CD4-positive, alpha-beta memory T cell (primary cell): Measurements from ENCODE around the gene VRK3. TPM values are rescaled to one million over a fixed set of nuclear protein-coding genes. Genes with fewer than 3 reads are reported as not detected.
A peak's percentile ranks its signal among the peaks of the same experiment; 100 is the strongest.

Source experiments
- CTCF ChIA-PET: fragments of 350-600 bp; sonication (Branson Sonifier 250); formaldehyde crosslinking; loops from one replicate; lab custom pipeline; 2021; ENCODE audit warnings: inconsistent platforms; ENCODE audit not compliant: partially characterized antibody; lab: Charles Lee
- POLR2A ChIA-PET: fragments of 350-600 bp; sonication (Branson Sonifier 250); formaldehyde crosslinking; loops from one replicate; lab custom pipeline; 2021; ENCODE audit not compliant: partially characterized antibody; lab: Charles Lee
- DNase-seq, 5 donors: peaks; one replicate each; pipeline versions ENCODE4 v3.0.0 to v3.0.0-alpha.2; 2020 to 2022; ENCODE audit warnings: mixed read lengths in 1 of 5
- H3K27ac ChIP-seq: one replicate; pipeline ENCODE4 v1.7.0; 2013; ENCODE audit warnings: low read depth, low read length
- H3K27me3 ChIP-seq: 2 replicates; pipeline ENCODE4 v1.7.0; 2013; ENCODE audit warnings: mild to moderate bottlenecking, low read length, moderate library complexity; ENCODE audit not compliant: insufficient read depth
- H3K36me3 ChIP-seq: 2 replicates; pipeline ENCODE4 v1.7.0; 2013; ENCODE audit warnings: mild to moderate bottlenecking, low read length, moderate library complexity; ENCODE audit not compliant: insufficient read depth
- H3K4me1 ChIP-seq: 2 replicates; pipeline ENCODE4 v1.7.0; 2013; ENCODE audit warnings: mild to moderate bottlenecking, low read length, moderate library complexity; ENCODE audit not compliant: insufficient read depth
- H3K4me3 ChIP-seq, 2 donors: one replicate each; pipeline ENCODE4 v1.7.0; 2013; ENCODE audit warnings: low read length in 2 of 2, mild to moderate bottlenecking in 1 of 2
- H3K9me3 ChIP-seq, 2 donors: one replicate each; pipeline ENCODE4 v1.7.0; 2013; ENCODE audit warnings: low read length in 2 of 2, control low read depth in 1 of 2; ENCODE audit not compliant: control insufficient read depth in 1 of 2
- H3K27ac Mint-ChIP-seq, 7 donors: one replicate each; pipeline ENCODE4 v1.8.0; 2020 to 2021; ENCODE audit warnings: mixed read lengths in 7 of 7, mild to moderate bottlenecking in 6 of 7, inconsistent platforms in 3 of 7, moderate library complexity in 3 of 7
- H3K27me3 Mint-ChIP-seq, 2 donors: one replicate each; pipeline ENCODE4 v1.8.0; 2020 to 2021; ENCODE audit warnings: mixed read lengths in 2 of 2
- H3K36me3 Mint-ChIP-seq, 2 donors: one replicate each; pipeline ENCODE4 v1.8.0; 2020 to 2021; ENCODE audit warnings: mixed read lengths in 2 of 2, inconsistent platforms in 1 of 2, mild to moderate bottlenecking in 1 of 2
- H3K4me1 Mint-ChIP-seq, 4 donors: one replicate each; pipeline ENCODE4 v1.8.0; 2020 to 2021; ENCODE audit warnings: mixed read lengths in 4 of 4, mild to moderate bottlenecking in 1 of 4
- H3K4me3 Mint-ChIP-seq, 8 donors: one replicate each; pipeline ENCODE4 v1.8.0; 2020 to 2021; ENCODE audit warnings: mixed read lengths in 8 of 8, mild to moderate bottlenecking in 7 of 8, moderate library complexity in 6 of 8, inconsistent platforms in 3 of 8
- H3K9me3 Mint-ChIP-seq, 8 donors: one replicate each; pipeline ENCODE4 v1.8.0; 2020 to 2021; ENCODE audit warnings: mixed read lengths in 8 of 8, mild to moderate bottlenecking in 5 of 8, inconsistent platforms in 3 of 8, moderate library complexity in 1 of 8
- intact Hi-C: fragments of 100-400 bp; cut with micrococcal nuclease; formaldehyde crosslinking; loops from one replicate; pipeline ENCODE4 v1.15.1; 2023
- polyA plus RNA-seq, 2 donors: library from polyadenylated mRNA; unstranded; fragments of 300-500 nt; fragmentation: Illumina TruSeq; gene quantifications; one replicate each; pipeline ENCODE4 v1.2.3, GENCODE V29; 2021
- total RNA-seq, 2 experiments: library from RNA; stranded (reverse); gene quantifications; one replicate each; pipeline ENCODE4 v1.2.3, GENCODE V29; 2021

VRK3 gene
- total and polyA plus RNA-seq, 4 experiments from 2014 or later, result 85.8 to 114 (median 108) TPM

DNA sequence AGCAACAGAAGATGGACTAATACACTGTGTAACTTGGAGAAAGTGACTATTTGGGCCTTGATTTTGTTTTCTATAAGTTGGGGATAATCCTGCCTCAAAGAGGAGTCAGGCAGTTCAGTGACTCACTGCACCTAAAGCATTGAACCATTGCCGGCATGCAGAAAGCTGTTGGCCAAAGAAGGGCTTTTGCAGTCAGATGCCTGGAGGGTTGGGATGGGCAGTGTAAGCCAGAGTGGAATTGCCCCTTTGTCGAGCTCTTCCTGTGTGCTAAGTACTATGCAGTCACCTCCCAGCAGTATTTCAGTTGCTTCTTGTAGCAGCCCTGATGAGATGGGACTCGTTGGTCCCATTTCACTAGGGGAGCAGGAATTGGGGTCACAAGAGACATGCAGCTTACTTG is 11.7 kb upstream of the VRK3 start:
- H3K36me3 ChIP-seq, result peaks cover 52% of the 10 kb centered on the region

DNA sequence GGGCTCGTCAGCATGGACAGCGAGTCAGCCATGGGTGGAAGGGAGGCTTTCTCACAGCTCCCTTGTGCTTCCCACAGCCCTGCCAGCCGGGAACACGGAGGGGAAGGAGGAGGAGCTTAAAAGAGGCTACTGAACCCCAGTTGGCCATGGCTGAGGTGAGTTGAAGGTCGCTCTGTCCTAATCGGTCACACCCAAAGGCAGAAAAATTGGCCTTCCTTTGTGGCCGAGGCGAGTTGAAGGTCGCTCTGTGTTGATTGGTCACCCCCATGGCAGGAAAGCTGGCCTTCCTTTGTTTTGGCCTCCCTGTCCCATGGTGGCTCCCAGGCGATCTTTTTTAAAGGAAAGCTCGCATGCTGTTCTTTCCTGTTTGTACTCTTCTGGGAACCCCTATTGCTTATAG is 5.8 kb upstream of the VRK3 start:
- no peak for DNase-seq
- Mint-ChIP-seq H3K27ac (peak overlapping the region in 2 of 7 donors; percentile 22 to 41), H3K9me3 (no peaks in the 10 kb centered on the region), H3K4me1 (peaks cover 18 to 22% (median 20%) of the 10 kb centered on the region in 4 donors), H3K36me3 (peaks cover 35 to 46% of the 10 kb centered on the region in 2 donors), H3K27me3 (no peaks in the 10 kb centered on the region), H3K4me3 (no peak overlapping the region)
- ChIA-PET POLR2A (interaction anchor here (0.5 kb wide), 1 partner anchor 19 kb away, joined by 3 read pairs; no protein-coding TSS in a partner anchor), CTCF (interaction anchor here (0.5 kb wide), 1 partner anchor 16 kb away, joined by 3 read pairs; no protein-coding TSS in a partner anchor)
- no peaks in the 10 kb centered on the region for H3K27me3 ChIP-seq
- no peak overlapping the region for H3K27ac ChIP-seq
- peaks cover 11% of the 10 kb centered on the region for H3K4me1 ChIP-seq
- no peaks in the 10 kb centered on the region for H3K9me3 ChIP-seq
- intact Hi-C loops, result no loop called here
- H3K4me3 ChIP-seq, result no peak overlapping the region
- H3K36me3 ChIP-seq, result peaks cover 29% of the 10 kb centered on the region

More for the DNA sequence above, 11.7 kb upstream of the VRK3 start:
- no peak for DNase-seq
- H3K27me3 ChIP-seq, result no peaks in the 10 kb centered on the region
- POLR2A ChIA-PET, result no interaction called here
- Mint-ChIP-seq H3K9me3 (no peaks in the 10 kb centered on the region), H3K4me3 (no peak overlapping the region), H3K27ac (peak overlapping the region in 1 of 7 donors; percentile 57), H3K36me3 (peaks cover 62 to 80% of the 10 kb centered on the region in 2 donors), H3K4me1 (peaks cover 0 to 6% (median 2%) of the 10 kb centered on the region in 4 donors), H3K27me3 (no peaks in the 10 kb centered on the region)
- CTCF ChIA-PET, result interaction anchor here (1.1 kb wide), 1 partner anchor 11 kb away, joined by 3 read pairs; no protein-coding TSS in a partner anchor
- intact Hi-C loops, result no loop called here
- no peak overlapping the region for H3K4me3 ChIP-seq
- no peak overlapping the region for H3K27ac ChIP-seq
- H3K9me3 ChIP-seq, result no peaks in the 10 kb centered on the region
- no peaks in the 10 kb centered on the region for H3K4me1 ChIP-seq

DNA sequence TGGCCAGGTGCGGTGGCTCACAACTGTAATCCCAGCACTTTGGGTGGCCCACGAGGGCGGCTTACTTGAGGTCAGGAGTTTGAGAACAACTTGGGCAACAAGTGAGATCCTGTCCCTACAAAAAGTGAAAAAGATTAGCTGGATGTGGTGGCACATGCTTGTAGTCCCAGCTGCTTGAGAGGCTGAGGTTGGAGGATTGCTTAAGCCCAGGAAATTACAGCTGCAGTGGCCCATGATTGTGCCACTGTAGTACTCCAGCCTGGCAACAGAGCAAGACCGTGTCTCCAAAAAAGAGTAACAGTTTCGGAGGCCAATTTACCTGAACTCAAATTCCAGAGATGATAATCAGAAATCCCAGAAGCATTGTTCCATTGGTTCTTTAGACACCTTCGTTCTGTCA is 5.1 kb upstream of the VRK3 start:
- no peaks in the 10 kb centered on the region for H3K27me3 ChIP-seq
- Mint-ChIP-seq H3K27me3 (no peaks in the 10 kb centered on the region), H3K4me1 (peaks cover 20 to 28% (median 23%) of the 10 kb centered on the region in 4 donors), H3K36me3 (peaks cover 31 to 48% of the 10 kb centered on the region in 2 donors), H3K4me3 (no peak overlapping the region), H3K27ac (no peak overlapping the region), H3K9me3 (peaks cover 0 to 5% (median 0%) of the 10 kb centered on the region in 8 donors)
- POLR2A ChIA-PET, result interaction anchor here (0.5 kb wide), 1 partner anchor 20 kb away, joined by 3 read pairs; no protein-coding TSS in a partner anchor
- CTCF ChIA-PET, result no interaction called here
- no peak for DNase-seq
- no peaks in the 10 kb centered on the region for H3K9me3 ChIP-seq
- peaks cover 29% of the 10 kb centered on the region for H3K36me3 ChIP-seq
- no peak overlapping the region for H3K4me3 ChIP-seq
- H3K27ac ChIP-seq, result no peak overlapping the region
- H3K4me1 ChIP-seq, result peaks cover 12% of the 10 kb centered on the region
- intact Hi-C loops, result no loop called here

DNA sequence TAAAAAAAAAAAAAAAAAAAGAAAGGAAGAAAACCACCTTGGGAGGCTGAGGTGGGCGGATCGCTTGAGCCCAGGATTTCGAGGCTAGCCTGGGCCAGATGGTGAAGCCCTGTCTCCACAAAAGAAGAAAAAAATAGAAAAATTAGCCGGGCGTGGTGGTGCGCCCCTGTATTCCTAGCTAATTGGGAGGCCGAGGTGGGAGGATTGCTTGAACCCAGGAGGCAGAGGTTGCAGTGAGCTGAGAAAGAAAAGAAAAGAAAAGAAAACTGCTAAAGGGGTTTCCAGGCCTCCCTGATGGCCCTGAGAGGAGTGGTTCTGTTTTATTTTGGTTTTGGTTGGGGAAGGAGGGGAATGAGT is 1.4 kb upstream of the VRK3 start:
- peaks cover 3 to 21% of the 10 kb centered on the region in 2 donors for H3K36me3 Mint-ChIP-seq
- POLR2A ChIA-PET, result interaction anchor here (2.9 kb wide), 1 partner anchor 24 kb away, joined by 15 read pairs; no protein-coding TSS in a partner anchor
- peak overlapping the region in 1 of 2 donors; percentile 62 for H3K4me3 ChIP-seq
- H3K4me3 Mint-ChIP-seq, result peak overlapping the region; percentile 96 to 99 (median 97)
- H3K9me3 Mint-ChIP-seq, result peaks cover 0 to 6% (median 0%) of the 10 kb centered on the region in 8 donors
- CTCF ChIA-PET, result interaction anchor here (0.7 kb wide), 1 partner anchor 21 kb away, joined by 4 read pairs; no protein-coding TSS in a partner anchor
- H3K27me3 ChIP-seq, result no peaks in the 10 kb centered on the region
- peaks cover 27 to 60% (median 40%) of the 10 kb centered on the region in 4 donors for H3K4me1 Mint-ChIP-seq
- intact Hi-C loops, result loop anchor here (5.0 to 10.0 kb wide), 2 partner anchors 209 to 778 kb away; partner anchors contain the start of gene MED25
- peak overlapping the region; percentile 96 for H3K27ac ChIP-seq
- H3K36me3 ChIP-seq, result peaks cover 6% of the 10 kb centered on the region
- peak overlapping the region; percentile 88 to 100 (median 100) for H3K27ac Mint-ChIP-seq
- no peaks in the 10 kb centered on the region for H3K9me3 ChIP-seq
- H3K27me3 Mint-ChIP-seq, result no peaks in the 10 kb centered on the region
- peaks cover 26% of the 10 kb centered on the region for H3K4me1 ChIP-seq
- no peak for DNase-seq

DNA sequence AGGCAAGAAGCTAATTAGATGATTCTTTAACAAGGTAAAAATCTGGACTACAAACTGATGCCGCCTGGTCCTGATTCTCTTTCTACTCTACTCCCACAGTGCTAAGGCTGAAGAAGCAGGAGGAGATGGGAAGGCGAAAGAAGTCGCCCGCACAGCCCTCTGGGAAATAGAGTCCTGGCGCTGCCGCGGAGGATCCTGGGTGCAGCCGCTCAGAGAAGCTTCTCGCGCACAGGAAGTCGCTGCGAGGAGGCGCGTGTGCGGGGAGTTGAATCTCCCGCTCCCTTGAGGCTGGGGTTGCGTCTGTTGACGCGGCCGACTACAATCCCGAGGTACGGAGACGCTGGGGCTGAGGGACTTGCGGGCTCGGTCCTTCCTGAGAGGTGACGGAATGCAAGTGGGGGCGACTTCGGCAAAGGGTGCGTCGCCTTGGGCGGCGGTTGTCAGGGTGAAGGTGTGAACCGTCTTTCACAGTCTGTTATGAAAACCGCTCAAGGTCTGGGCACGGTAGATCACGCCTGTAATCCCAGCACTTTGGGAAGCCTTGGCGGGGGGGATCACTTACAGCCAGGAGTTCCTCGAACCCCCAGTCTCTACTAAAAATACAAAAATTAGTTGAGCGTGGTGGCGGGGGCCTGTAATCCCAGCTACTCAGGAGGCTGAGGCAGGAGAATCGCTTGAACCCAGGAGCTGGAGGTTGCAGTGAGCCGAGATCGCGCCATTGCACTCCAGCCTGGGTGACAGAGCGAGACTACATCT is 800 bp upstream of the VRK3 start, which contains the start of gene ZNF473:
TSS of gene ZNF473 (plus strand) at position 212 of the 756 bp plus-strand sequence. CDS start 5,078 bp downstream, outside the sequence.
- no peaks in the 10 kb centered on the region for H3K27me3 Mint-ChIP-seq
- H3K27ac ChIP-seq, result peak within 1 kb of the TSS; percentile 96
- peak within 1 kb of the TSS; percentile 96 to 99 (median 97) for H3K4me3 Mint-ChIP-seq
- peak within 1 kb of the TSS; percentile 98 to 100 (median 100) for H3K27ac Mint-ChIP-seq
- H3K9me3 Mint-ChIP-seq, result peaks cover 0 to 6% (median 0%) of the 10 kb centered on the region in 8 donors
- H3K9me3 ChIP-seq, result no peaks in the 10 kb centered on the region
- H3K36me3 Mint-ChIP-seq, result peaks cover 0 to 16% of the 10 kb centered on the region in 2 donors
- peaks cover 32% of the 10 kb centered on the region for H3K4me1 ChIP-seq
- H3K36me3 ChIP-seq, result peaks cover 7% of the 10 kb centered on the region
- DNase-seq, result peak in 3 of 5 donors; percentile 96 to 97 (median 96)
- POLR2A ChIA-PET, result interaction anchor here (0.8 to 3.4 kb wide), 10 partner anchors 14 to 386 kb away, joined by 3 to 18 read pairs (median 4); partner anchors contain the start of genes AKT1S1, ATF5, FUZ and NUP62
- CTCF ChIA-PET, result interaction anchor here (0.7 kb wide), 1 partner anchor 21 kb away, joined by 4 read pairs; no protein-coding TSS in a partner anchor
- intact Hi-C loops, result loop anchor here (1.0 to 10.0 kb wide), 5 partner anchors 24 to 1083 kb away; partner anchors contain the start of genes ATF5, CTU1, MED25 and NUP62
- H3K27me3 ChIP-seq, result no peaks in the 10 kb centered on the region
- peak within 1 kb of the TSS; percentile 53 to 98 for H3K4me3 ChIP-seq
- peaks cover 23 to 62% (median 41%) of the 10 kb centered on the region in 4 donors for H3K4me1 Mint-ChIP-seq

DNA sequence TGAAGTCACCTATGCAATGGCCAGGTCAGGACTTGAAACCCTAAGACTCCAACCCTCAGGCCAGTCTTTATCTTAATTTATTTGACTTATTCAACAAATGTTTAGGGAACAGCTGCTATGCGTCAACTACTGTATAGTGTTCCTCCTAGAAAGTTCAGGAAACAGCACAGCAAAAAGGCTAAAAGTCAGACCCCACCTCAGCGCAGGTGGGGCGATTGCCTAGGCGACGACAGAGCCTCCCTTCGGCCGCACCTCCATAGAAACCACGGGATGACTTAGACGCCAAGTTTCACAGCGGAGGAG is 502 bp downstream of the VRK3 start:
- Histone ChIP-seq H3K27me3 (no peaks in the 10 kb centered on the region), H3K9me3 (no peaks in the 10 kb centered on the region), H3K36me3 (peaks cover 10% of the 10 kb centered on the region), H3K4me1 (peaks cover 33% of the 10 kb centered on the region), H3K27ac (peak overlapping the region; percentile 96), H3K4me3 (peak overlapping the region; percentile 53 to 98)
- Mint-ChIP-seq H3K36me3 (peaks cover 7 to 23% of the 10 kb centered on the region in 2 donors), H3K27ac (peak overlapping the region; percentile 98 to 100 (median 100)), H3K9me3 (peaks cover 0 to 6% (median 0%) of the 10 kb centered on the region in 8 donors), H3K4me1 (peaks cover 23 to 60% (median 41%) of the 10 kb centered on the region in 4 donors), H3K27me3 (no peaks in the 10 kb centered on the region), H3K4me3 (peak overlapping the region; percentile 96 to 99 (median 97))
- ChIA-PET CTCF (interaction anchor here (0.7 to 1.6 kb wide), 2 partner anchors 22 to 45 kb away, joined by 3 read pairs; no protein-coding TSS in a partner anchor), POLR2A (interaction anchor here (0.7 to 3.4 kb wide), 5 partner anchors 15 to 432 kb away, joined by 3 to 18 read pairs (median 6); partner anchors contain the start of genes AKT1S1, ATF5, NUP62 and TBC1D17)
- no peak for DNase-seq
- intact Hi-C loops, result loop anchor here (1.0 to 10.0 kb wide), 5 partner anchors 26 to 1084 kb away; partner anchors contain the start of genes ATF5, CTU1, MED25 and NUP62
